UCSD-AML1 (cell line): ENCODE measurements around the gene CSN1S1.
A peak's percentile ranks its signal among the peaks of the same experiment; 100 is the strongest.
"Not testable (repeated sequence)": the region's sequence is repeated elsewhere in the genome, so short reads cannot be mapped to it uniquely, and the experiment has no call there.

Experiments used
- DNase-seq: peaks from one replicate; lab custom pipeline; 2025; ENCODE audit not compliant: unreplicated experiment; lab: John Stamatoyannopoulos, UW

The CSN1S1 gene

DNA sequence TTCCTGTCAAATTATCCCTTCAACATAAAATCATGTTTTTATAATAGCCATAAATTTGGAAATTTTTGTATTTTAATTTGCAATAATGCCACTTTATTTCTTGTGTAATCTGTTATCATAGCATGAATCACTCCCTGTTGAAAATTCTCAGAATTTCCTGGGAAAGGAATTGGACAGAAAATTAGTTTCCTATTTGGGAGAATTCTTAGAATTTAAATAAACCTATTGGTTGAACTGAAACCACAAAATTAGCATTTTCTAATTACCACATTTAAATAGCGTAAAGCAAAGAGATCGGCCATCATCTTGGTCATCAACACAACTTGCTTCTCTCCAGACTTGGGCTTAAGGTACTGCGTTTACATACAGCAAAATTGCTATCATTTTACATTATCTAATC lies at the start of gene CSN1S1:
Gene CSN1S1 (plus strand): TSS at position 301 of the 400 bp plus-strand sequence. CDS start 1,488 bp downstream, outside the sequence.
- DNase-seq, result no peak

DNA sequence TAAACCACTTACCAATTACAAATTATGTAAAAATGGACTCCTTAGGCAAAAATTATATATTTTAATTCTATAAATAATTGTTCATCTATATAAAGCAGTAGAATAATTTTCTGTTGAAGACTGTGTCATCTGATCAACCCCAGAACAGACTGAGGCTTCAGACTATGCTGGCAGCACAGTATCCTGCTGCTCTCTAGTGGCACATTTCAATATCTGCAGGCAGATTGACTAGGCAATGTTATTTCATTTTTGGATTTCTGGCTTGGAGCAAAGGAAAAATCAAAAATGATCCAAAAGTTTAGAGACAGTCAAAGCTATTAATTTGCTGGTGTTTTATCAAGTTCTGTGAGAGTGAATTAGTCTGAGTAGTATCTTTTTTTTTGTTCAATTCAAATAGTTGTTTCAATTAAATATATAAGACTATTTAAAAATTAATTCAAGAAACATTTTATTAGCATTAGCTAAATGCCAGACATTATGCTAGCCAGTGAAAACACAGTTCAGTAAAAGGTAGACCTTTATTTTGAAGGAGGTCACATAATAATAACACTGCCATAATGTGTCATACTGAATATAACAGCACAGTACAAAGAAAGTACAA lies 49.6 kb upstream of the CSN1S1 start:
- DNase-seq, result peak; percentile 9

GRCh38 chr4:69882150-69882549 lies 48.7 kb upstream of the CSN1S1 start:
- DNase-seq, result no peak

GRCh38 chr4:69888336-69888735 lies 42.5 kb upstream of the CSN1S1 start:
- DNase-seq, result no peak

DNA sequence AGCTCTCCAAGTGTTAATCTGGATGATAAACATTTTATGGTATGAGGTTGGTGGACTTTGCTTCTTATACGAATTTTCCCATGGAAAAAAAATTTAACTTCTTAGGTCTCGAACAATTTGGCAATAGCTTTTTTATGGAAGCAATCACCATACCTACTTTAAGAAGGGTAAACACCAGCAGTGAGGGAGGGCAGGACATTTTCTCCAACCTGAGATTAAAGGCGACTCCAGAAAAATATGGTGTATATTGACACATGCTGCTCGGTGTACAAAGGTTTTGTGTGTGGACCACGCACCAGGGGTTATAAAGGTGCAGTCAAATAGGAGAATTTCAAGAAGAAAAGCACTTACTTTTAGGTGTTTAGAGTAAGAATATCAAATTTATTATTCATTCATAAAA lies 36.7 kb upstream of the CSN1S1 start:
- no peak for DNase-seq

DNA sequence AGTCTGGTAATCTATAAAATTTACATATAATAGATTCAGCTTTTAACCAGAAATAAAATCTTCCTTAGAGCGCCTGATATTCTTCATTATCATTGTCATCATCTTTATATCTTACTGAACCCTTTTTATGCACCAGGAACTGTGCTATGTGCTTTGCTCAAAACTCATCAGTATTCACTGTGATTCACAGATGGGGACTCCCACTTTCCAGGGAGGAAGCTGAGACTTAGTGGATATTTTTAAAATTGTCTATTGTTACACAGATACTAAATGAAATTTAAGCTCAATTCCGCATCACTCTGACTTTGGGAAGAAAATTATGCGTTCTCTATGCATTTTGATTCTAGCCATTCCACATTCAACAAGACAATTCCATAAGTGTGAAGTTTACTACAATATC lies 36.1 kb upstream of the CSN1S1 start:
- DNase-seq, result no peak

DNA sequence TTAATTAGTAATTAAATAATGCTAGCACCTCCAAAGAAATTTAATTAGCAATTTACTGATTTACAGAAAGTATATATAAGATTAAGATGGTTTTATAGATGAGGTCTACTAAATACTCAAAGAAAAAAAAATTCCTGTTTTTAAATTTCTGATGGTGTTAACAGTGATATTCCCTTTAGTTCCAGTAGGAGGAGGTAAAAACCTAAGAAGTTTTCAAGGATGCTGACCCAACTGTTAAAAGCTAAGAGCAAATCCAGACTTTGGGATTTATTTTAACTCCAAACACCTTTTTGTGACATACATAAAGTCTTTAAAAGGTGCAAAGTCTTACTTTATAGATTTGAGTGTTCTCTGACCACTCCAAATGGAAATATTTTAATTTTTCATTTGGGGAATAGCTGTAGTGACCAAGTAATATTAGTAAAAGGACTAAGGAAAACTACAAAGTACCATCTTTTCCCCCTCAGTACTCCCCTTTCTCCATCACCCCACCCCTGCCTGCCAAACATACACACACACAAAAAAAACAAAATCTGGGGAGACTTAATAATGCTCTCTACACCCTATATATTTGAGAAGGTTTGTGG lies 34.2 kb upstream of the CSN1S1 start:
- no peak for DNase-seq

DNA sequence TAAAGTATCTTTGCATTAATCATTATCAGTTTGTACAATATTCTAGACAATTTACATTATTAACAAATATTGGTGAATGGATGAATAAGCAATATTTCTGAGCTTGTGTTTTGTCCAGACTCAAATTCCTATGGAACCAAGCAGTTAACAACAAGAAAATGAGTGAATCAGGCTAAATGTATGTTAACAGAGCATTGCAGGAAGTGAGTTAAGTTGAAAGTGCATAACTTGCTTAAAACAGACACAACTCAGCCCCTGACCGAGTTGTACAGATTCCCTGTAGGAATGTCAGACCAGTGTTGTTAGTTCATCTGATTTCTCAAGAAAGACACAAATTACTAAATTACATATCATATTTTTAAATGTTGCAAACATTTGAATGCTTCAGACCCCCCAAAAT lies 23.7 kb upstream of the CSN1S1 start:
- no peak for DNase-seq

GRCh38 chr4:69909195-69909594 lies 21.7 kb upstream of the CSN1S1 start:
- DNase-seq, result no peak

DNA sequence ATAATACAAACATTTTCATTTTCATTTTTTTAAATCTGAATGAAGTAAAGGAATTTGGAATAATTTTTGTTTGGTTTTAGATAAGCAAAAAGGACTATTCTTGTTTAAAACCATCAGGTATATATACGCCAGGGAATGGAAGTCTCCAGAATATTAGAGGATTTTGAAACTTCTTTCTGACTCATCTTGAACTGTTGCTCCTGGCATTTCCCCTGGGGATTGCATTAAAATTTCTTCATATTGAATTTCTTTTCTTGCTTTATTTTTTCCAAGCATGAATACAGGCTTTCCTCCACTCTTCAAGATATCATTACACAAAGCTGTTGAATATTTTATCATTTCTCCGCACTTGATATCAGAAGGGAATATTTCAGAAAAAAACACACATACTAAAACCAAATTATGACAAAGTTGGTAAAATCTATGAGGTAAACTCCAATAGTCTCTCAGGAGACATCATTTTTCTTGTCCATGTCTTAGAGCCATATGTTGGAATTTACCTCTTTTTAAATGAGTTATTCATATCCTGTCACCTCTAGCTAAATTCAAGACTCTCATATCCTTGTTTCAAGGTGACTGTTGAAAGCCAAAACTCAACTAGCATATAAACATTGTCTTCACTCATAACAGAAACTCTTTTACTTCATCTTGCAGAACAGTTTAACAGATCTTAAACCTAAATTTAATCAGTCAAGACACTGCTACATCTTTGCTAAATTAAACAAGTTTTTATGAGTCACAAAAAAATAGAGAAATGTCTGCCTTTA lies 20.7 kb upstream of the CSN1S1 start:
- no peak for DNase-seq

DNA sequence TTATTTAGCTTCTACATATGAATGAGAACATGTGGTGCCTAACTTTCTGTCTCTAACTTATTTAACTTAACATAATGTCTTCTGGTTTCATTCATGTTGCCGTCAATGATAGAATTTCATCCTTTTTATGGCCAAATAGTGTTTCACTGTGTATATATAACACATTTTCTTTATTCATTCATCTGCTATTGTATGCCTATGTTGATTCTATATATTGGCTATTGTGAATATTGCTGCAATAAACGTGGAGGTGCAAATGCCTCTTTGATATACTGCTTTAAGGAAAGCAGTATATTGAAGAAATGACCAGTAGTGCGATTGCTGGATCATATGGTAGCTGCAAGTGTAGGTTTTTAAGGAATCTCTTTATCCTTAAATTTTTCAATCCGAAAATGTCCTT lies 10.0 kb upstream of the CSN1S1 start:
- no peak for DNase-seq

- DNase-seq, result not testable (repeated sequence)
Observed at GRCh38 chr4:69923782-69924410, 7.0 kb upstream of the CSN1S1 start.

DNA sequence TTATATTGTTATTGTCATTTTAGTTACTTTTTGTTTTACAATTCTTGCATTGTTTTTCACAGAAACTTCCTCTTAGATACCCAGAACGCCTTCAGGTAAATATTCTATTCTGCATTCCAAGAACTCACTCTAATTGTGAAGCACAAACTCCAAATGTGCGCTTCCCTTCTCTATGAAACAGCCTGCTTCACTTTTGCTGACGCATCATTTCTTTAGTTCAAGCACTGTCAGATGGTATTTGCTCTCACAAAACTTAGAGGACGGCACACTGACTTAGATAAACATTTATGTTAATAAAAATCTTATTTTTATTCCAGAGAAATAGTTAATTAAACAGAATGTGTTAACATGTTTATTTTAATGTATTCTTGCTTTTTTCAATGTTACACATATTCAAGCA lies 3.3 kb downstream of the CSN1S1 start:
- DNase-seq, result no peak

GRCh38 chr4:69936566-69936965 lies 5.7 kb downstream of the CSN1S1 start:
- no peak for DNase-seq

DNA sequence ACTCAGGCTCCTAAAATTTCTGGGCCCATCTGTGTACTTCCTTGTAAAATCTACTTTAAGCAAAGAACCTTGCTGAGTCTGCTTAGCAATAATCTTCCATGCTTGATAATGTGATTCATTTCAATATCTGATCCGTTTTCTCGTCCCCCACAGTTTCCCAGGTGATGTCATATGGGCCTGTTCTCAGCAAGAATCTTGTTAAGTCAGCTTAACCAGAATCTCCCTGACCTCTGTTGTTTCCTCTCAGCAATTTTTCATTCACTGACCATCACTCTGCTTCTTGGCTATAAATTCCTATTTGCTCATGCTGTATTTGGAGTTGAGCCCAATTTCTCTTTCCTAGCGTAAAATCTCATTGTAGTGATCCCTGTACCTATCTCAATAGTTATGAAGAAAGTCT lies 20.7 kb downstream of the CSN1S1 start:
- no peak for DNase-seq

DNA sequence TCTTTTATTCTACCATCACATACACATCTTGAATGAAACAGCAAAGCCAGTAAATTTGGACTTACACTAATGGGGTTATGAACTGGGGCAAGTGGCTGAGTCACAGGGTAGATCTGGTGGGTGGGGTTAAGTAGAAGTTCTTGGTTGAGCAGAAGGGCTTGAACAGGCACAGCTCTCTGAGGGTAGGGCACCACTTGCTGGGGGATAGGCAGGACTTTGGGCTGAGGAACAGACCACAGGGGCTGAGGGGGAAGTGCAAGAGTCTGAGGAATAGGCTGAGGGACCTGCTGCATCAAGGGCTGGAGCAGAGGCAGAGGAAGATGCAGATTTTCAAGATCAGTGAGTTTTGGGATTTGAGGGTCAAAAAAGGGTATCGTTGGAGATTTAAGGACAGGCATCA lies 26.3 kb downstream of the CSN1S1 start:
- DNase-seq, result peak; percentile 4

DNA sequence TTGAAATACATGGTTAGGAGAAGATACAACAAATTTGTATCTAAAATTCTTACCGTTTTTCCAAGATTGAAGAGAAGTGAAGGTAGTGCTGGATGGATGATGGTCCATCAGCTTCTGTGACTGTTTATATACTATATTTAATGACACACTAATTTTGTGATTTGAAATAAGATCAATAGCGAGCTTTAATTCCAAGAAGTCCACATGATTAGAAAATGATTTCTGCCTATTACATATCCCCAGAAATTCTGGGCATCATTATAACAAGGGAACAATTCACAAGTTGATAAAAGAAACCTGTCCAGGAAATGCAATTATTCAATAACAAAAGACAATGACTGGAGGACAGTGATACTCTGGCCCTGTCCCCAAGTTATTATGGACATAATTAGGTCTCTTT lies 34.8 kb downstream of the CSN1S1 start, which contains the start of gene CSN2:
Gene CSN2 (minus strand): TSS at position 101 of the 400 bp plus-strand sequence. CDS start 4,733 bp downstream, outside the sequence.
- DNase-seq, result no peak

DNA sequence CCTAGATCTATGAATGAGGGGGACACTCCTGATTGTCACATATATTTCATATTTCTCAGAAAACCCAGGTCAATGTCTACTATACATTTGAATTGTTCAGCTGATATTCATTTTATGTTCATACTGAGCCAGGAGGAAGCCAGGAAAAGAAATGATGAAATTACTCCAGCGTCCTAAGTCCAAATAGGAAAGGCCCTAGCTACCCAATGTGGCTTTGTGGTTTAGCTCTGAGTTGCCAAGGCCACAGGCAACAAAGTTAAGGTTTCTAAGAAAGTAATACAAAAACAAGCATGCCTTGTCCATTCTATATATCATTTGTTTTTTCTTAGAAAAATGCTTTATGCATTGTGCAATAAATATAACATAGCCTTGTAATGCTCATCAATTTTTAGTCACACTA lies 39.2 kb downstream of the CSN1S1 start:
- DNase-seq, result peak; percentile 23

GRCh38 chr4:69974631-69975030 lies 43.8 kb downstream of the CSN1S1 start:
- DNase-seq, result no peak

- no peak for DNase-seq
Observed at GRCh38 chr4:69977582-69977981, 46.7 kb downstream of the CSN1S1 start.

DNA sequence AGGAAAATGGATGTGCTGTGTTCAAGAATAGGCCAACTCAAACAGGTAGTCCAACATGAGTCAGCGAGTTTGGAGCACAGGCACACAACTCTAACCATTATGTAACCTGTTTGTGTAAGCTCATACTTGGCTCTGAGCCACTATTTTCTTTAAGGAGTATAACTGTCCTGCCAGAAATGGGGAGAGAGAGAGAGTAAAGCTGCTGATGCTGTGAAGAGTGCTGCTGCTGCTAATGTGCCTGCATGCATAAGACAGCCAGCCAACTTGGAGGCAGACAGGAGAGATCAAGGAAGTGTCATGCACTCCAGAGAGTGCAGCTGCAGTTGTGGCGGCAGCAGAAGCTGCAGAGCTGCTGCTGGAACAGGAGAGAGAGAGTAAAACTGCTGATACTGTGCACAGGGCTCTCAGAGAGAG lies 53.2 kb downstream of the CSN1S1 start:
- DNase-seq, result peak; percentile 7

GRCh38 chr4:69986663-69987062 lies 55.8 kb downstream of the CSN1S1 start:
- no peak for DNase-seq
